RWPE1 (cell line): Measurements from ENCODE around the gene APBB3.

Source experiments
- CTCF ChIA-PET: fragments of 350-600 bp; sonication (Branson Sonifier 250); formaldehyde crosslinking; extraction: SDS; loops from one replicate; lab custom pipeline; 2021; lab: Yijun Ruan, JAX
- POLR2A ChIA-PET: fragments of 400-600 bp; formaldehyde crosslinking; extraction: SDS; loops from one replicate; lab custom pipeline; 2020; ENCODE audit warnings: antibody characterized with exemption; ENCODE audit not compliant: low non-redundant PET; lab: Yijun Ruan, JAX
- DNase-seq: peaks from one replicate; pipeline ENCODE4 v3.0.0; 2012; ENCODE audit warnings: low spot score
- H3K27ac ChIP-seq: fragments of 450-650 bp; 2 replicates; pipeline ENCODE4 v1.5.1; 2017
- TF ChIP-seq, protein P1 (sequence below): fragments of 450-650 bp; conservative IDR thresholded peaks from 2 replicates; pipeline ENCODE4 v1.5.1; 2017; ENCODE audit warnings: low read depth, mild to moderate bottlenecking

The APBB3 gene

DNA sequence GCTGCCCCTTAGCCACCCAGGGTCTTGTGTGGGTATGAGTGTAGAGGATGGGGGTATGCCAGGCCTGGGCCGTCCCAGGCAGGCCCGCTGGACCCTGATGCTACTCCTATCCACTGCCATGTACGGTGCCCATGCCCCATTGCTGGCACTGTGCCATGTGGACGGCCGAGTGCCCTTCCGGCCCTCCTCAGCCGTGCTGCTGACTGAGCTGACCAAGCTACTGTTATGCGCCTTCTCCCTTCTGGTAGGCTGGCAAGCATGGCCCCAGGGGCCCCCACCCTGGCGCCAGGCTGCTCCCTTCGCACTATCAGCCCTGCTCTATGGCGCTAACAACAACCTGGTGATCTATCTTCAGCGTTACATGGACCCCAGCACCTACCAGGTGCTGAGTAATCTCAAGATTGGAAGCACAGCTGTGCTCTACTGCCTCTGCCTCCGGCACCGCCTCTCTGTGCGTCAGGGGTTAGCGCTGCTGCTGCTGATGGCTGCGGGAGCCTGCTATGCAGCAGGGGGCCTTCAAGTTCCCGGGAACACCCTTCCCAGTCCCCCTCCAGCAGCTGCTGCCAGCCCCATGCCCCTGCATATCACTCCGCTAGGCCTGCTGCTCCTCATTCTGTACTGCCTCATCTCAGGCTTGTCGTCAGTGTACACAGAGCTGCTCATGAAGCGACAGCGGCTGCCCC, 2.9 kb upstream of the APBB3 start:
- peak overlapping the region; percentile 61; the same call in 1 of the 2 replicates for H3K27ac ChIP-seq
- ChIA-PET CTCF (interaction anchor here (1.5 kb wide), 1 partner anchor 11 kb away, joined by 3 read pairs; no protein-coding TSS in a partner anchor), POLR2A (interaction anchor here (0.6 kb wide), 1 partner anchor 158 kb away, joined by 4 read pairs; no protein-coding TSS in a partner anchor)
- TF ChIP-seq, protein P1, sequence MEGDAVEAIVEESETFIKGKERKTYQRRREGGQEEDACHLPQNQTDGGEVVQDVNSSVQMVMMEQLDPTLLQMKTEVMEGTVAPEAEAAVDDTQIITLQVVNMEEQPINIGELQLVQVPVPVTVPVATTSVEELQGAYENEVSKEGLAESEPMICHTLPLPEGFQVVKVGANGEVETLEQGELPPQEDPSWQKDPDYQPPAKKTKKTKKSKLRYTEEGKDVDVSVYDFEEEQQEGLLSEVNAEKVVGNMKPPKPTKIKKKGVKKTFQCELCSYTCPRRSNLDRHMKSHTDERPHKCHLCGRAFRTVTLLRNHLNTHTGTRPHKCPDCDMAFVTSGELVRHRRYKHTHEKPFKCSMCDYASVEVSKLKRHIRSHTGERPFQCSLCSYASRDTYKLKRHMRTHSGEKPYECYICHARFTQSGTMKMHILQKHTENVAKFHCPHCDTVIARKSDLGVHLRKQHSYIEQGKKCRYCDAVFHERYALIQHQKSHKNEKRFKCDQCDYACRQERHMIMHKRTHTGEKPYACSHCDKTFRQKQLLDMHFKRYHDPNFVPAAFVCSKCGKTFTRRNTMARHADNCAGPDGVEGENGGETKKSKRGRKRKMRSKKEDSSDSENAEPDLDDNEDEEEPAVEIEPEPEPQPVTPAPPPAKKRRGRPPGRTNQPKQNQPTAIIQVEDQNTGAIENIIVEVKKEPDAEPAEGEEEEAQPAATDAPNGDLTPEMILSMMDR: no peak
- no peak for DNase-seq

DNA sequence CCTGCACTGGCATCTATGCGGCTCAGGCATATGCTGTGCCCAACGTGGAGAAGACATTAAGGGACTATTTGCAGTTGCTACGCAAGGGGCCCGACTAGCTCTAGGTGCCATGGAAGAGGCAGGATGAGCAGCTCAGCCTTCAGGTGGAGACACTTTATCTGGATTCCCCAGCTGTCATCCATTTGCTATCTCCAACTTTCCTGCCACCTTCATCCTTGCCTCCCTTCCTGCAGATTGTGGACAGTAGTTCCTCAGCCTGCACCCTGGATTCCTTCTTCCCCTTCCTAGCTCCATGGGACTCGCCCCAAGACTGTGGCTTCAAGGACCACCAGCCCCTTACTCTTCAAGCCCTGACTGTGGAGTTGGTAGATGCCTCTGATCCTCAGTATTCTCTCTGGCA, 2.3 kb upstream of the APBB3 start:
- H3K27ac ChIP-seq: peak overlapping the region; percentile 61
- TF ChIP-seq, protein P1: no peak
- ChIA-PET CTCF (interaction anchor here (1.5 kb wide), 1 partner anchor 11 kb away, joined by 3 read pairs; no protein-coding TSS in a partner anchor), POLR2A (interaction anchor here (0.6 to 2.1 kb wide), 3 partner anchors 9 to 159 kb away, joined by 3 to 7 read pairs (median 4); partner anchors contain the start of genes IK, NDUFA2 and SRA1)
- DNase-seq: no peak

DNA sequence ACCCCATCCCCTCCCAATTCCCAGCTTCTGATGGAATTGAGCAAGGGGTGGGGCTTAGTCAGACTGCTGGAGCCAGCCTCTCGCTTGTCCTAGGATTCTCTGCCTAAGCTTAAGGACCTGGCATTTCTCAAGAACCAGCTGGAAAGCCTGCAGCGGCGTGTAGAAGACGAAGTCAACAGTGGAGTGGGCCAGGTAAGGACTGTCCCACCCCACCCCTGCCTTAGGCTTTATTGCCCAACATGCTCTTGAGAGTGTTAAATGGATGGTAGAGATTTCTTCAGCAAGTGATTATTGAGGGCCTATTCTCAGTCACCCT, 1.3 kb upstream of the APBB3 start:
- POLR2A ChIA-PET: interaction anchor here (0.7 to 2.1 kb wide), 5 partner anchors 8 to 107 kb away, joined by 3 to 7 read pairs (median 3); partner anchors contain the start of genes EIF4EBP3, IK, NDUFA2 and SRA1
- DNase-seq: peak; percentile 44
- TF ChIP-seq, protein P1: no peak
- CTCF ChIA-PET: interaction anchor here (0.5 to 0.7 kb wide), 3 partner anchors 74 to 171 kb away, joined by 3 to 5 read pairs (median 3); partner anchors contain the start of genes TMCO6 and WDR55
- H3K27ac ChIP-seq: peak overlapping the region; percentile 61

DNA sequence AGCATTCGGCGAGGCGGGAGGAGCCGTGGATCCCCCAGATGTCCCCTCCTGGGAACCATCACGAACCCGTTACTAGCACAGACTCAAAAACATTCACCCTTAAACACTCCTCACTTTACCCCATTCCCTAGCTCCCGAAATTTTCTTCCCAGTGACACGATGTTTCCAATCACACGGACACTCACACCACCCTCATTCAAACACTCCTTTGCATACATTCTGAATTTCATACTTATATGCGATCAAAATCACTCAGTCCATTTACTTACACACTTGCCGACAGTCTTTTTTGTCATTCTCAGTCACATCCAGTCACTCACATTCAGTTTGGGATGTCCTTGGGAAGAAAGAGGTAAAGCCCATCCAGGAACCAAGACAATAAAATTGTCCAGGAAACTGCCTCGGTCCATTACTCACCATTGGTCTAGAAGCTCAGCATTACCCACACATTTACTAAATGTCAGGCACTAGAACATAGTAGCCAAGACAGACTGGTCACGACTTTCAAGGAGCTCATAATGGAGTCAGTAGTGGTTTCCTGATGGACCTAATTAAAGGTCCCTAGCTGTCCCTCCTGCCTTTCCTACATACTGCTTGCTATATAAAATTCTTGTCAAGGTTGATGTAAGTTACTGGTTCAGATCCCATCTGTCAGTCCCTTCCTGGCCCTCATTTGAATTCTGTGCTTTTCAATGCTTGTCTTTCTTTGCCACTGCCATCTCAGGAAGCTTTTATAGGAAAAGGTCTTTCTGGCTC, 804 bp upstream of the APBB3 start:
- peak overlapping the region; percentile 92 for H3K27ac ChIP-seq
- DNase-seq: peak; percentile 26
- TF ChIP-seq, protein P1: no peak
- ChIA-PET POLR2A (interaction anchor here (0.7 to 2.1 kb wide), 4 partner anchors 18 to 108 kb away, joined by 3 to 7 read pairs (median 3); partner anchors contain the start of genes EIF4EBP3, IK and NDUFA2), CTCF (interaction anchor here (0.5 to 1.4 kb wide), 6 partner anchors 12 to 171 kb away, joined by 3 to 5 read pairs (median 4); partner anchors contain the start of genes NDUFA2, TMCO6 and WDR55)

DNA sequence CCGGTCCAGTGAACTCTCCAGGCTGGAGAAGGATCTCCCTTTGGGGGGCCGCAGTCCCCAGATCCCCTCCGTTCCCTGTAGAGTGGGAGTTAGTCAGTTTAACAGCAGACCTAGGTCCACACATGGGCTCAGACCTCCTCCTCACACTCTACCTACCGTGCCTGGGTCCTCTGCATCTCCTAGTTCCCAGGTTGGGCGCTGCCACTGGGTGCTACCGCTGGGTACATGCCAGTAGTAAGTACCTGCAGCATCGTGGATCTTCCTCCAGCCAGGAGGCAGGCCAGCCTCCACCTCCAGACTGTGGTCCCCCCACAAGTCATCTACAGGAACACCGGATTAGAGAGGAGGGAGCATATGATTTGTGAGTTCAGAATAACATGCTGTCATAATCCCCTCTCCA, 802 bp downstream of the APBB3 start:
- ChIA-PET POLR2A (interaction anchor here (0.6 to 0.9 kb wide), 3 partner anchors 16 to 83 kb away, joined by 3 to 4 read pairs (median 3); partner anchors contain the start of genes EIF4EBP3 and NDUFA2), CTCF (interaction anchor here (0.5 to 1.2 kb wide), 3 partner anchors 75 to 249 kb away, joined by 3 to 6 read pairs (median 4); partner anchors contain the start of gene TMCO6)
- DNase-seq: no peak
- TF ChIP-seq, protein P1: no peak
- H3K27ac ChIP-seq: peak overlapping the region; percentile 92
